Small intestine (tissue), 7 donors: ENCODE measurements around the gene TBC1D26. TPM values are rescaled to one million over a fixed set of nuclear protein-coding genes. Genes with fewer than 3 reads are reported as not detected.
"Not testable (repeated sequence)": the region's sequence is repeated elsewhere in the genome, so short reads cannot be mapped to it uniquely, and the experiment has no call there.

Source experiments
- DNase-seq, 2 donors: peaks; one replicate each; pipeline versions ENCODE4 v3.0.0 to v3.0.0-alpha.2; 2013
- FAIRE-seq: peaks from 2 replicates; lab custom pipeline; 2012; peaks lifted over from hg19 to GRCh38; lab: Jason Lieb, UNC
- H3K27ac ChIP-seq, 3 donors: one replicate each; pipeline ENCODE4 v1.5.1; 2013; ENCODE audit warnings: low read length in 2 of 3, mild to moderate bottlenecking in 2 of 3, control low read depth in 1 of 3, inconsistent platforms in 1 of 3, low read depth in 1 of 3, moderate library complexity in 1 of 3
- H3K27me3 ChIP-seq, 3 donors: one replicate each; pipeline ENCODE4 v1.6.1; 2013; ENCODE audit warnings: low read length in 3 of 3, inconsistent platforms in 1 of 3; ENCODE audit not compliant: control insufficient read depth in 3 of 3, insufficient read depth in 3 of 3
- H3K36me3 ChIP-seq, 3 donors: one replicate each; pipeline ENCODE4 v1.6.1; 2013; ENCODE audit warnings: low read length in 3 of 3, inconsistent platforms in 1 of 3, low read depth in 1 of 3, mild to moderate bottlenecking in 1 of 3, moderate library complexity in 1 of 3; ENCODE audit not compliant: control insufficient read depth in 3 of 3, insufficient read depth in 2 of 3
- H3K4me1 ChIP-seq, 3 donors: one replicate each; pipeline ENCODE4 v1.6.1; 2013; ENCODE audit warnings: low read length in 2 of 3, inconsistent platforms in 1 of 3, low read depth in 1 of 3, mild to moderate bottlenecking in 1 of 3, moderate library complexity in 1 of 3; ENCODE audit not compliant: control insufficient read depth in 3 of 3, insufficient read depth in 2 of 3
- H3K4me3 ChIP-seq, 3 donors: one replicate each; pipeline ENCODE4 v1.5.1; 2013; ENCODE audit warnings: low read length in 3 of 3, control low read depth in 1 of 3, inconsistent platforms in 1 of 3, low read depth in 1 of 3, mild to moderate bottlenecking in 1 of 3, moderate library complexity in 1 of 3
- H3K9me3 ChIP-seq, 2 donors: one replicate each; pipeline ENCODE4 v1.6.1; 2013; ENCODE audit warnings: low read depth in 1 of 2, low read length in 1 of 2; ENCODE audit not compliant: control insufficient read depth in 2 of 2, insufficient read depth in 1 of 2
- WGBS, 3 donors: extraction: QIAGEN DNeasy Blood & Tissue Kit; methylation state at CpG; one replicate each; pipeline ENCODE4 v1.1.7; 2013; 5-methylcytosine and 5-hydroxymethylcytosine counted together
- polyA plus RNA-seq, 4 donors: library from polyadenylated mRNA; stranded (reverse) in 3 of 4; unstranded in 1 of 4; fragments of 200-250 nt in 3 of 4; fragments of 120-200 nt in 1 of 4; gene quantifications; one replicate each; pipeline versions ENCODE4 v1.2.1 to v1.2.3, GENCODE V29; 2013
- donor health status: healthy with polysubstance abuse.
- donor health status: control.
- donor health status: control.
- donor health status: Bipolar disorder and iron deficiency.
- donor health status: healthy.

TBC1D26 gene
- polyA plus RNA-seq, 4 donors, result 0.21 TPM; not detected in 3

- not testable (repeated sequence) for H3K36me3 ChIP-seq, H3K27me3 ChIP-seq, FAIRE-seq, H3K4me3 ChIP-seq, DNase-seq, H3K27ac ChIP-seq, H3K4me1 ChIP-seq
- peaks cover 0 to 18% of the 10 kb centered on the region in 2 donors for H3K9me3 ChIP-seq
- WGBS, 3 donors, result 97 to 99% (median 98%) methylated on average over 24 to 32 of the region's 32 CpGs
These were observed 27.3 kb upstream of the TBC1D26 start for GRCh38 chr17:15704813-15705212.

GRCh38 chr17:15708879-15709278, 23.2 kb upstream of the TBC1D26 start:
- 89 to 99% (median 92%) methylated on average over 3 of the region's 3 CpGs for WGBS, 3 donors
- H3K9me3 ChIP-seq, result peaks cover 0 to 26% of the 10 kb centered on the region in 2 donors
- not testable (repeated sequence) for DNase-seq, H3K36me3 ChIP-seq, H3K27ac ChIP-seq, FAIRE-seq, H3K4me3 ChIP-seq, H3K27me3 ChIP-seq, H3K4me1 ChIP-seq

GRCh38 chr17:15716601-15717563, 15.2 kb upstream of the TBC1D26 start:
- H3K4me1 ChIP-seq, H3K27ac ChIP-seq, H3K4me3 ChIP-seq, DNase-seq, H3K27me3 ChIP-seq, H3K9me3 ChIP-seq, FAIRE-seq, H3K36me3 ChIP-seq: not testable (repeated sequence)
- 95 to 98% (median 98%) methylated on average over 11 of the region's 11 CpGs for WGBS, 3 donors

GRCh38 chr17:15730535-15730934, 1.5 kb upstream of the TBC1D26 start:
- 80 to 87% methylated on average over 3 to 14 of the region's 14 CpGs; no CpG with 5 or more reads in 1 of the 3 donors for WGBS, 3 donors
- not testable (repeated sequence) for H3K27ac ChIP-seq, H3K27me3 ChIP-seq, DNase-seq, H3K4me3 ChIP-seq, FAIRE-seq, H3K9me3 ChIP-seq, H3K4me1 ChIP-seq, H3K36me3 ChIP-seq

GRCh38 chr17:15733174-15733789, 1.2 kb downstream of the TBC1D26 start:
- WGBS, 3 donors, result 89 to 95% (median 91%) methylated on average over 7 to 8 of the region's 10 CpGs
- H3K27ac ChIP-seq, DNase-seq, H3K4me3 ChIP-seq, H3K4me1 ChIP-seq, H3K9me3 ChIP-seq, H3K27me3 ChIP-seq, H3K36me3 ChIP-seq, FAIRE-seq: not testable (repeated sequence)

GRCh38 chr17:15736578-15736977, 4.5 kb downstream of the TBC1D26 start:
- 62 to 77% (median 73%) methylated on average over 3 to 4 of the region's 5 CpGs for WGBS, 3 donors
- not testable (repeated sequence) for FAIRE-seq, H3K4me1 ChIP-seq, H3K27me3 ChIP-seq, H3K36me3 ChIP-seq, DNase-seq, H3K9me3 ChIP-seq, H3K4me3 ChIP-seq, H3K27ac ChIP-seq

- no peak for FAIRE-seq
These were observed 6.0 kb downstream of the TBC1D26 start for GRCh38 chr17:15738066-15738465.

GRCh38 chr17:15739259-15739658, 7.2 kb downstream of the TBC1D26 start:
- H3K4me3 ChIP-seq, DNase-seq, H3K36me3 ChIP-seq, FAIRE-seq, H3K27me3 ChIP-seq, H3K9me3 ChIP-seq, H3K27ac ChIP-seq, H3K4me1 ChIP-seq: not testable (repeated sequence)
- WGBS, 3 donors, result 85 to 88% (median 85%) methylated on average over 10 of the region's 11 CpGs

More at GRCh38 chr17:15738066-15738465, 6.0 kb downstream of the TBC1D26 start:
- Histone ChIP-seq H3K36me3 (no peaks in the 10 kb centered on the region), H3K4me3 (no peak overlapping the region), H3K27ac (no peak overlapping the region), H3K9me3 (no peaks in the 10 kb centered on the region), H3K4me1 (no peaks in the 10 kb centered on the region), H3K27me3 (no peaks in the 10 kb centered on the region)
- WGBS, 3 donors, result 83 to 91% (median 89%) methylated on average over 10 of the region's 10 CpGs
- DNase-seq, result no peak
